Esophagus muscularis mucosa (tissue), 3 donors: ENCODE measurements around the gene ACVR1.
"Not testable (repeated sequence)": the region's sequence is repeated elsewhere in the genome, so short reads cannot be mapped to it uniquely, and the experiment has no call there.

Experiments used
- POLR2A ChIP-seq: fragments of 450-650 bp; IDR thresholded peaks from one replicate; pipeline ENCODE4 v1.6.1; 2017; ENCODE audit warnings: antibody characterized with exemption, moderate library complexity, mild to moderate bottlenecking, low read depth
- POLR2AphosphoS5 ChIP-seq, 2 donors: sonication (generic); formaldehyde crosslinking; IDR thresholded peaks; one replicate each; pipeline ENCODE4 v1.6.1; 2017; ENCODE audit warnings: antibody characterized with exemption in 2 of 2
- TF ChIP-seq, protein P1 (sequence below), 3 experiments: fragments of 200-600 bp in 2 of 3; fragments of 450-650 bp in 1 of 3; sonication (generic) in 2 of 3; IDR thresholded peaks; one replicate each; pipeline ENCODE4 v1.5.1; 2017 to 2019; ENCODE audit warnings: antibody characterized with exemption in 3 of 3, mild to moderate bottlenecking in 2 of 3, moderate library complexity in 1 of 3

DNA sequence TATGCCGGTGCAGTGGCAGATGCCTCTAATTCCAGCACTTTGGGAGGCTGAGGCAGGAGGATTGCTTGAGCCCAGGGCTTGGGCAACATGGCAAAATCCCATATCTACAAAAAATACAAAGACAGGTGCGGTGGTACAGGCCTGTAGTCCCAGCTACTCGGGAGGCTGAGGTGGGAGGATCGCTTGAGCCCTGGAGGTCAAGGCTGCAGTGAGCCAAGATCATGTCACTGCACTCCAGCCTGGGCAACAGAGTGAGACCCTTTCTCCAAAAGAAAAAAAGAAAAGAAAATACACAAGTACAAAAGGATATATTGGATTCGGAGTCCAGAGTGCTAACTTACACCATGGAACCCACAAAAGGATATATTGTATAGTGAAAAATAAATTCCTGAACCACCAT, 8.4 kb upstream of the ACVR1 start:
- TF ChIP-seq, protein P1, sequence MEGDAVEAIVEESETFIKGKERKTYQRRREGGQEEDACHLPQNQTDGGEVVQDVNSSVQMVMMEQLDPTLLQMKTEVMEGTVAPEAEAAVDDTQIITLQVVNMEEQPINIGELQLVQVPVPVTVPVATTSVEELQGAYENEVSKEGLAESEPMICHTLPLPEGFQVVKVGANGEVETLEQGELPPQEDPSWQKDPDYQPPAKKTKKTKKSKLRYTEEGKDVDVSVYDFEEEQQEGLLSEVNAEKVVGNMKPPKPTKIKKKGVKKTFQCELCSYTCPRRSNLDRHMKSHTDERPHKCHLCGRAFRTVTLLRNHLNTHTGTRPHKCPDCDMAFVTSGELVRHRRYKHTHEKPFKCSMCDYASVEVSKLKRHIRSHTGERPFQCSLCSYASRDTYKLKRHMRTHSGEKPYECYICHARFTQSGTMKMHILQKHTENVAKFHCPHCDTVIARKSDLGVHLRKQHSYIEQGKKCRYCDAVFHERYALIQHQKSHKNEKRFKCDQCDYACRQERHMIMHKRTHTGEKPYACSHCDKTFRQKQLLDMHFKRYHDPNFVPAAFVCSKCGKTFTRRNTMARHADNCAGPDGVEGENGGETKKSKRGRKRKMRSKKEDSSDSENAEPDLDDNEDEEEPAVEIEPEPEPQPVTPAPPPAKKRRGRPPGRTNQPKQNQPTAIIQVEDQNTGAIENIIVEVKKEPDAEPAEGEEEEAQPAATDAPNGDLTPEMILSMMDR (IDR thresholded peaks at IDR 0.05): not testable (repeated sequence)
- not testable (repeated sequence) for TF ChIP-seq POLR2A; POLR2AphosphoS5 (IDR thresholded peaks at IDR 0.05)
